Nephron (organoid): Measurements from ENCODE around the gene FKBP1B.
"Not testable (repeated sequence)": the region's sequence is repeated elsewhere in the genome, so short reads cannot be mapped to it uniquely, and the experiment has no call there.

Experiments used
- H3K27ac Mint-ChIP-seq, 3 experiments: 2 replicates each; pipeline ENCODE4 v1.8.0; 2020; ENCODE audit warnings: mixed read lengths in 3 of 3, mild to moderate bottlenecking in 2 of 3, moderate library complexity in 1 of 3
- H3K27me3 Mint-ChIP-seq: 2 replicates; pipeline ENCODE4 v1.8.0; 2021; ENCODE audit warnings: low read depth, mild to moderate bottlenecking, moderate library complexity, mixed read lengths
- H3K36me3 Mint-ChIP-seq: 2 replicates; pipeline ENCODE4 v1.8.0; 2020; ENCODE audit warnings: low read depth, mixed read lengths
- H3K4me1 Mint-ChIP-seq: 2 replicates; pipeline ENCODE4 v1.8.0; 2020; ENCODE audit warnings: mixed read lengths
- H3K4me3 Mint-ChIP-seq, 3 experiments: 2 replicates each; pipeline ENCODE4 v1.8.0; 2020; ENCODE audit warnings: mild to moderate bottlenecking in 3 of 3, mixed read lengths in 3 of 3, moderate library complexity in 2 of 3
- H3K9me3 Mint-ChIP-seq: 2 replicates; pipeline ENCODE4 v1.8.0; 2020; ENCODE audit warnings: mixed read lengths
- CTCF ChIP-seq, 3 experiments: fragments of 200-600 bp; sonication (generic); IDR thresholded peaks; one replicate each; pipeline ENCODE4 v1.5.0; 2021; ENCODE audit warnings: antibody characterized with exemption in 3 of 3; ENCODE audit not compliant: unreplicated experiment in 3 of 3

The FKBP1B gene

GRCh38 chr2:24026233-24026632 is 23.3 kb upstream of the FKBP1B start:
- Mint-ChIP-seq H3K9me3 (no peaks in the 10 kb centered on the region), H3K27me3 (no peaks in the 10 kb centered on the region), H3K4me3 (no peak overlapping the region), H3K27ac (no peak overlapping the region), H3K4me1 (no peaks in the 10 kb centered on the region), H3K36me3 (peaks cover 57% of the 10 kb centered on the region)
- no peak for TF ChIP-seq CTCF (IDR thresholded peaks at IDR 0.05; ENCODE audit: unreplicated experiment in 3 of 3)

- H3K27me3 Mint-ChIP-seq, result no peaks in the 10 kb centered on the region
- TF ChIP-seq CTCF (IDR thresholded peaks at IDR 0.05; ENCODE audit: unreplicated experiment in 3 of 3), result no peak
- peaks cover 27% of the 10 kb centered on the region for H3K36me3 Mint-ChIP-seq
- no peak overlapping the region for H3K4me3 Mint-ChIP-seq
- H3K4me1 Mint-ChIP-seq, result no peaks in the 10 kb centered on the region
- no peak overlapping the region for H3K27ac Mint-ChIP-seq
- no peaks in the 10 kb centered on the region for H3K9me3 Mint-ChIP-seq
These were observed 10.6 kb upstream of the FKBP1B start for GRCh38 chr2:24038786-24039499.

- Mint-ChIP-seq H3K4me1 (peaks cover 6% of the 10 kb centered on the region), H3K36me3 (peaks cover 24% of the 10 kb centered on the region), H3K27me3 (no peaks in the 10 kb centered on the region), H3K9me3 (no peaks in the 10 kb centered on the region), H3K4me3 (no peak overlapping the region), H3K27ac (no peak overlapping the region)
- no peak for TF ChIP-seq CTCF (IDR thresholded peaks at IDR 0.05; ENCODE audit: unreplicated experiment in 3 of 3)
These were observed 9.0 kb upstream of the FKBP1B start for GRCh38 chr2:24040511-24040910.

GRCh38 chr2:24043133-24043532 is 6.4 kb upstream of the FKBP1B start:
- not testable (repeated sequence) for H3K9me3 Mint-ChIP-seq, H3K4me3 Mint-ChIP-seq, H3K27me3 Mint-ChIP-seq, H3K27ac Mint-ChIP-seq
- Mint-ChIP-seq H3K36me3 (peaks cover 12% of the 10 kb centered on the region), H3K4me1 (peaks cover 20% of the 10 kb centered on the region)

- Mint-ChIP-seq H3K36me3 (peaks cover 5% of the 10 kb centered on the region), H3K27ac (peak overlapping the region in 1 of 3 experiments; percentile 62), H3K4me1 (peaks cover 20% of the 10 kb centered on the region), H3K27me3 (no peaks in the 10 kb centered on the region), H3K4me3 (peak overlapping the region; percentile 90 to 95 (median 91)), H3K9me3 (no peaks in the 10 kb centered on the region)
- no peak for TF ChIP-seq CTCF (IDR thresholded peaks at IDR 0.05; ENCODE audit: unreplicated experiment in 3 of 3)
These were observed 3.7 kb upstream of the FKBP1B start for GRCh38 chr2:24045511-24046508.

GRCh38 chr2:24046599-24046929 is 3.0 kb upstream of the FKBP1B start:
- H3K9me3 Mint-ChIP-seq, result no peaks in the 10 kb centered on the region
- H3K27ac Mint-ChIP-seq, result no peak overlapping the region
- H3K27me3 Mint-ChIP-seq, result no peaks in the 10 kb centered on the region
- peaks cover 5% of the 10 kb centered on the region for H3K36me3 Mint-ChIP-seq
- peaks cover 20% of the 10 kb centered on the region for H3K4me1 Mint-ChIP-seq
- TF ChIP-seq CTCF (IDR thresholded peaks at IDR 0.05; ENCODE audit: unreplicated experiment in 3 of 3), result no peak
- peak overlapping the region; percentile 90 to 95 (median 91) for H3K4me3 Mint-ChIP-seq
